Activated CD4-positive, CD25-positive, alpha-beta regulatory T cell (primary cell): ENCODE measurements around the gene LRRC56.
"Not testable (repeated sequence)": the region's sequence is repeated elsewhere in the genome, so short reads cannot be mapped to it uniquely, and the experiment has no call there.

Experiments used
- DNase-seq, 4 experiments: peaks; one replicate each; lab custom pipeline; 2025; lab: John Stamatoyannopoulos, UW

Gene LRRC56

GRCh38 chr11:501001-501682 lies 36.2 kb upstream of the LRRC56 start:
- no peak for DNase-seq

- DNase-seq: no peak
These were observed 35.5 kb upstream of the LRRC56 start for GRCh38 chr11:501683-502287.

GRCh38 chr11:502288-503178 lies 34.8 kb upstream of the LRRC56 start:
- DNase-seq: no peak

GRCh38 chr11:503179-503981 lies 33.9 kb upstream of the LRRC56 start:
- no peak for DNase-seq

- DNase-seq: no peak
These were observed 33.0 kb upstream of the LRRC56 start for GRCh38 chr11:504053-504993.

GRCh38 chr11:504994-505344 lies 32.4 kb upstream of the LRRC56 start:
- DNase-seq: no peak

GRCh38 chr11:506238-506994 lies 30.9 kb upstream of the LRRC56 start:
- peak; percentile 92 to 97 (median 95) for DNase-seq

- peak; percentile 98 to 100 (median 99) for DNase-seq
These were observed 30.2 kb upstream of the LRRC56 start, which contains the start of gene RNH1 for GRCh38 chr11:506995-507726. RNH1 (minus strand) TSS chr11:507242; CDS start chr11:502162, 5,080 bp downstream.

GRCh38 chr11:507727-508515 lies 29.4 kb upstream of the LRRC56 start:
- DNase-seq: no peak

GRCh38 chr11:508956-509355 lies 28.4 kb upstream of the LRRC56 start:
- no peak for DNase-seq

- no peak for DNase-seq
These were observed 24.3 kb upstream of the LRRC56 start for GRCh38 chr11:512761-513595.

GRCh38 chr11:514606-515005 lies 22.7 kb upstream of the LRRC56 start:
- no peak for DNase-seq

- no peak for DNase-seq
These were observed 22.2 kb upstream of the LRRC56 start for GRCh38 chr11:515131-515530.

- no peak for DNase-seq
These were observed 20.9 kb upstream of the LRRC56 start for GRCh38 chr11:516400-516799.

GRCh38 chr11:516918-517685 lies 20.2 kb upstream of the LRRC56 start:
- not testable (repeated sequence) for DNase-seq

GRCh38 chr11:518463-519202 lies 18.7 kb upstream of the LRRC56 start:
- DNase-seq: no peak
